NCI-H226 (cell line): ENCODE measurements around the gene CIB1.

Experiments used
- DNase-seq: peaks from one replicate; pipeline ENCODE4 v3.0.0-alpha.2; 2015

CIB1 gene

DNA sequence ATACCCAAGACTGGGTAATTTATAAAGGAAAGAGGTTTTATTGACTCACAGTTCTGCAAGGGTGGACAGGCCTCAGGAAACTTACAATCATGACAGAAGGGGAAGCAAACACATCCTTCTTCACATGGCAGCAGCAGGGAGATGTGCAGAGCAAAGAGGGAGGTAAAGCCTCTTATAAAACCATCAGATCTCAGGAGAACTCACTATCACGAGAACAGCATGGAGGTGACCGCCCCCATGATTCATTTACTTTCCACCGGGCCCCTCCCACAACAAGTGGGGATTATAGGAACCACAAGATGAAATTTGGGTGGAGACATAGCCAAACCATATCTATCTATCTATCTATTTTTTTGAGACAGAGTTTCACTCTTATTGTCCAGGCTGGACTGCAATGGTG, 5.6 kb upstream of the CIB1 start:
- no peak for DNase-seq

DNA sequence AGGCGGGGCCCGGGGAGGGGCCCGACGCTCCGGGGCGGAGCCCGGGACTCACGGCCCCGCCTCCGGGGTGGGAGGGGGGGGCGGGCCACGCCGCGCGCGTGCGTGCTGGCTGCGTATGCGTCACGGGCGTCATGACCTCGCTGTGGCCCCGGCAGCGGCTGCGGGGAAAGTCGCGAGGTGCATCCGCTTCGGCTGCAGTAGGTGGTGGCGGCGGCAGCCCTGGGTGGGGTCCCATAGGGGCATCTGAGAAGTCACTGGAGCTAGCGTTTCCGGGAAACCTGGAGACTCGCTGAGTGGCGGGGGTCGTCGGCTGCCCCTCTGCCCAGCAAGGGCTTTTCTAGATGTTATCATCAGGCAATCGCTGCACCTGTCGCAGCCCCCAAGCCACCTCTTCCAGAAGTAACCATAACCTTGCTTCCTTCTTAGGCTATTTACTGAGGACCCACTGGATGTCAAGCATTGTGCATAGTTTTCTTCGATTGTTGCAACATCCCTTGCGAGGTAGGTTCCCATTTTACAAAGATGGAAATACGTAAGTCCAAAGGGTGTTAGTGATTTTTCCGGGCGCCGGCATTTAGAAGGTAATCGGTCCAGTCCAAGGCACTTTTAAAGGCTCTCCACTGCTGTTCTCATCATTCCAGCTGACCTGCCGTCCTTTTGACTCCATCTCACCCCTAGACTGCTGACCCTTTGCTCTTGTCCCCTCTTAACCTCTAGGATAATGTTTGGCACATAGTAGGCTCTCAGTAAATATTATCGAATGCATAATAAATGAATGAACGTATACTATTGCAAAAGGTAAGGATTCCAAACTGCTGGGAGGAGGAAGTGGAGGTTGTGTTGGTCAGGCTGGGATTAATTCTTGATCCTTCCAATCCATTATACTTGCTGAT, 601 bp upstream of the CIB1 start, which contains the start of gene GDPGP1:
Gene GDPGP1 (plus strand): TSS at position 114 of the 893 bp plus-strand sequence. CDS start 6,700 bp downstream, outside the sequence.
- peak; percentile 15 for DNase-seq

DNA sequence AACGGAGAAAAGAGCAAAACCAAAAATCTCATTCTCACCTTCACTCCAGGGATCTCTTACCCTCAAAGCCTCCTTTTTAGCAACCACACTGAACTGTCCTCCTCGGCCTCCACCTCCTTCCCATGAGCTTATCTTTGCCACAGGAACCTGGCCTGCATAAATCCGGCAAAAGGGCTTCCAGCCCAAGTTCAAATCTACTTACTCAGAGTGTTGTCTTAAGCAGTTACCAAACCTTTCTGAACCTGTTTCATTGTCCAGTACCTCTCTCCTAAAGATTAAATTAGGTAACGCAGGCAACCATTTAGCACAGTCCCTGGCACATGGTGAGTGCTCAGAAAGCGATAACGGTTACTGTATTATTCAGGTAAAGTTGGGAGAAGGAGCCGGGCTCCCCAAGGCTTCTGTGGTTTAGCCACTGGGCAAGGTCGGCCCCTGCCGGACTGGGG, 777 bp downstream of the CIB1 start:
- no peak for DNase-seq

DNA sequence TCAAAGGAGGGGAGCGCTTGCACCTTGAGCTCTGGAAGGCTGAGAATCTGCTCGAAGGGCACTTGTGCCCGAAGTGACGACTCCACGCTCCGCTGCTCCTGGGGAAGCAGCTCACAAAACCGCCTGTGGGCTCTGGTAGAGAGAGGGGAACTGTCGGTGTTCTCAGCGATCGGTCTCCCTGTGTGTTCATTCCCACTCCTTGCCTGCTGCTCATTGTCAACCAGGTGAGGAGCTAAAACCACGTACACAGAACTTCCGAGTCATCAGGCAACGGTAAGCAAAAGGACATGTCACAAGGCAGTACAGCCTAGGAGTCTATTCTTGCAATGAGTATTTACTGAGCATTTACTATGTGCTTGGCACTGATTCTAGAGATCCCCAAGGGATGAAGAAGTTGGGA, 1.5 kb downstream of the CIB1 start:
- DNase-seq: no peak

DNA sequence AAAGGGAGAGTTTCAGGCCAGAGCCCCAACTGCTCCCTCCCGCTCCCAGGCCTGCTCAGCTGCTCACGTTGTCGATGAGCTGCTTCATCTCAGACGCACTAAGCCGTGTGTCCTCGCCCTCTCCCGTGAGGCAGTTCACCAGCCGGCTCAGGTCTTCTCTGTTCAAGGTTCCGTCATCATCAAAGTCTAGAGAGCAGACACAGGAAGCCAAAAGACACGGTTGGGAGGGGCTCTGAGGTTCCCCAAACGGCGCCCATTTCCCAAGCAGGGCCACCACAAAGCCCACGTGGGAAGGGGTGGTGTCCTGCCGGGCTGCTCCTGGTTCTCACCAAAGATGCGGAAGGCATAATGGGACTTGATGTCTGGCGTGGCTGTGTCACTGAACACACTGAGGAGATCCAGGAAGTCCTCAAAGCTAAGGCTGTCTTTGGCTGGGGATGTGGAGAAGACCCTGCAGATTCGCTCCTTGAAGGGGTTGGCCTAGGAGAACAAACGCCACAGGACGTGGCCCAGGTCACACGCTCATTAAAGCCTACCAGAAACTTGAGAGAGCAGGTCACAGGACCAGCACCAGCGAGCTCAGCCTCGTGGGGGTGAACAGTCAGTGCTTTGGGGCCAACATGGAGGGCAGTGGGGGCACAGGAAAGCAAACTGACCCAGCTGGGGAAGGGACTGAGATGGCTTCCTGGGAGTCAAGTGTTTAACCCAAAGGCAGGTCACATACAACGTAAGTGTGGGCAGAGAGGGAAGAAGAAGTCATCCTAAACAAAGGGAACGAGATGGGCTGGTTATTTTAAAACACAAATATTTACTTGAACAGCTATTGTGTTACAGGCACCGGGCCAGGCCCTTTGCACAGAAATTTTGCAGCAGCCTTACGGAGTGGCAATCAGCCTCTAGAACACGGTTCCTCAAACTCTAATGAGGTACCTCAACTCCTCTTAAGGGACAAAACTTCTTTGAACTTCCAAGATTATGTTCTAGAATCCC, 2.4 kb downstream of the CIB1 start:
- no peak for DNase-seq

DNA sequence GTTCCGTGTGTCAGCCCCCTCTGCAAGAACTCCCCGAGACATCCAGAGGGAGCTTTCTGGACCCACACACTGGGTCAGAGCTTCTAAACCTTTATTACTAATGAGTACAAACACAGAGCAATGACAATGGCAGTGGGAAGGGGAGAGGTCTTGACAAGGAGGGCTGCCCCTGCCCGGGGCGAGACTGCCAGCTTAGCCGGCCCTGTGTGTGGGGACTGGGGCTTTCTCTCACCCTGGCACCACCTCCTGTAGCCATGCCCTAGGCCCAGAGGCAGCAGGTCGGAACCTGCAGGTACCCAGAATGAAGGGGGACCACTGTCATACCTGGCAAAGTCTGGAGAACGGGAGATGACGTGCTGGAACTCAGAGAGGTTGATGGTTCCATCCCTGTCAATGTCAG, 3.1 kb downstream of the CIB1 start:
- DNase-seq: no peak

DNA sequence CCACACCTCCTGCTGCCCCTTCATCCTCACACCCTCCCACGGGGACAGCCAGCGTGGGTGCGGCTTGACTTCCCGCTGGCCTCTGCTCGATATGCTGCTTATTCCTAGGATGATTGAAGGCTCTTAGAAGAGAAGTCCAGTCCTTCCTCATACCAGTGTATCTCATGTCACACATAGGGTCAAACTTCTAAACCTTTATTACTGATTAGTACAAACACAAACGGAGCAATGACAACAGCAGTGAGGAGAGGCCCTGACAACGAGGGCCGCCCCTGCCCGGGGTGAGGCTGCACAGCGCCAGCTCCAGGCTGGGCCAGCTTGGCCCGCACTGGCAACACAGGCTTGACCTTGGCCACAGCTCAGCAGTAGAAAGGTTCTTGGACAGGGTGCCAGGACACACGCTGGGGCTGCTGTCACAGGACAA, 3.7 kb downstream of the CIB1 start:
- no peak for DNase-seq

DNA sequence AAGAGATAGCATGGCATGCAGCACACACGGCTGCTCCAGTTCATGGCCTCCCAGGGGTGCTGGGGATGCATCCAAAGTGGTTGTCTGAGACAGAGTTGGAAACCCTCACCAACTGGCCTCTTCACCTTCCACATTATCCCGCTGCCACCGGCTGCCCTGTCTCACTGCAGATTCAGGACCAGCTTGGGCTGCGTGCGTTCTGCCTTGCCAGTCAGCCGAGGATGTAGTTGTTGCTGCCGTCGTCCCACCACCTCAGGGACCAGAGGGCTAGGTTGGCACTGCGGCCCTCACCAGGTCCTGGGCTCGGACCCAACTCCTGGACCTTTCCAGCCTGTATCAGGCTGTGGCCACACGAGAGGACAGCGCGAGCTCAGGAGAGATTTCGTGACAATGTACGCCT, 4.8 kb downstream of the CIB1 start:
- DNase-seq: no peak

GRCh38 chr15:90227816-90228772, 5.6 kb downstream of the CIB1 start:
- no peak for DNase-seq

DNA sequence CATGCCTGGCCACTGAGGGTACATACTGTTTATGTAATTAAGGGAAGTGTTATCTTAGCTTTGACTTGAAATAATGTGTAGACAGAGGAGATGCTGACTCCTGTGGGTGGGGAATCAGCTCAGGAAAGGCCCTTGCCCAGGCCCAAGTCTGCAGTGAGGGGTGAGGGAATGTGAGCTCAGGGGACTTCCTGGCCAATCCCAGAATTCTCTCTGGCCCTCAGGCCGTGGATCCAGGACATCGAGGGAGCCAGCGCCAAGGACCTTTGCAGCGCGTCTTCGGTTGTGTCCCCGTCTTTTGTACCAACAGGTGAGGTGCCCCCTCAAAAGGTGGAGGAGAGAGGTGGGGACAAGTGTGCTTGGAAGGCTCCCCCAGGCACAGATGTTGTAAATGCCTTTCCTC, 6.4 kb downstream of the CIB1 start:
- DNase-seq: no peak

- no peak for DNase-seq
Measured at GRCh38 chr15:90225504-90226234, 8.1 kb downstream of the CIB1 start.

- DNase-seq: no peak
Measured at GRCh38 chr15:90225047-90225446, 8.7 kb downstream of the CIB1 start.

GRCh38 chr15:90223441-90224165, 10.1 kb downstream of the CIB1 start:
- DNase-seq: no peak

DNA sequence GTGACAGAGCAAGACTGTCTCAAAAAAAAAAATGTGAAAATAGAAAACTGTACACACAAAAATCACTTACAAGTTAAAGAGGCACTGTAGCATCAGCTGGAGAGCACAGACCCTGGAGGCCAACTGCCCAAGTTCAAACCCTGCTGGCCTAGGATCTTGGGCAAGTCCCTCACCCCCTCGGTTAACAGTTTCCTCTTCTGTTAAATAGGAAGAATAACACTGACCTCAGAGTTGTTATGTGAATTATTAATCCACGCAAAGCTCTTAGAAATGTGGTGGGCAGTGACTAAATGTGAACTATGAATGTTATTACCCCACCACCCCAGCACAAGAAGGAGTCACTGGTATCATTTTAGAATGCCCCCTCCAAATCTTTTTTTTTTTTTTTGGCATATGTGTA, 11.2 kb downstream of the CIB1 start:
- no peak for DNase-seq

DNA sequence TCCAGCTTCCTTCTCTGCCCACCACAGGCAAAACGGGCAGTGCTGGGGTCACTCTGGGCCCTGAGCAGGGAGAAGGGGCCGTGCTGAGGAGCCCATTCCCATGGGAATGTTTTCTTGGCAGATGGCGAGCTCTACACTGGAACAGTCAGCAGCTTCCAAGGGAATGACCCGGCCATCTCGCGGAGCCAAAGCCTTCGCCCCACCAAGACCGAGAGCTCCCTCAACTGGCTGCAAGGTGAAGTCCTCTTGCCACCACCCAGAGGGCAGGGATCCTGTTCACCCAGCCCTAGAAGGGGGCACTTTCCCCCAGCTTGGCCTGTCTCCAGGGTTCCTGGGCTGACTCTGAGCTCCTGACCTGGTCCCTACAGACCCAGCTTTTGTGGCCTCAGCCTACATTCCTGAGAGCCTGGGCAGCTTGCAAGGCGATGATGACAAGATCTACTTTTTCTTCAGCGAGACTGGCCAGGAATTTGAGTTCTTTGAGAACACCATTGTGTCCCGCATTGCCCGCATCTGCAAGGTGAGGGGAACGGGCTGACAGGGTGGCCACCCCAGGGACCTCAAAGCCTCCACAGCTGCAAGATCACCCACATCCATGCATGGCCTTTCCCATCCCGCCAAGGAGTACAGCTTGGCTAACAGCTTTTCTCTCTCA, 12.4 kb downstream of the CIB1 start:
- DNase-seq: peak; percentile 63

- peak; percentile 20 for DNase-seq
Measured at GRCh38 chr15:90219421-90220141, 14.2 kb downstream of the CIB1 start.

GRCh38 chr15:90217671-90218394, 15.9 kb downstream of the CIB1 start:
- DNase-seq: no peak

- peak; percentile 40 for DNase-seq
Measured at GRCh38 chr15:90214553-90215196, 19.1 kb downstream of the CIB1 start.
